ENCODE measurements around the gene SMAD3. TPM values are rescaled to one million over a fixed set of nuclear protein-coding genes. Genes with fewer than 3 reads are reported as not detected.

SMAD3 gene
- total and polyA plus RNA-seq, 2 of the 8 experiments (the other 6 are each of a cell fraction or from before 2014, with no cell fraction given): 10.1 to 12.4 TPM

GRCh38 chr15:67118808-67119207 is 53.4 kb downstream of the SMAD3 start:
- no peak for FAIRE-seq
- no peaks in the 10 kb centered on the region for H3K79me2 ChIP-seq (ENCODE audit: control insufficient read depth in 1 of 2, insufficient read depth in 2 of 2, low read length in 2 of 2)
- TF ChIP-seq ZNF274 (IDR thresholded peaks at IDR 0.05; ENCODE audit: borderline replicate concordance, extremely low read depth, low read length) (no peak), MAX (IDR thresholded peaks at IDR 0.05) (no peak), EGR1 (IDR thresholded peaks at IDR 0.05; ENCODE audit: borderline replicate concordance, low read depth, low read length) (no peak), TAF1 (IDR thresholded peaks at IDR 0.05; ENCODE audit: low read depth, low read length) (no peak), RXRA (IDR thresholded peaks at IDR 0.05; ENCODE audit: insufficient read depth, low read depth, low read length) (no peak), SIN3A (conservative IDR thresholded peaks at IDR 0.05 in 1 of 2, IDR thresholded peaks at IDR 0.05 in 1 of 2; ENCODE audit: low read depth in 1 of 2, low read length in 2 of 2) (no peak), HDAC2 (IDR thresholded peaks at IDR 0.05; ENCODE audit: borderline replicate concordance in 1 of 2, low read depth in 2 of 2, low read length in 2 of 2) (no peak), SUZ12 (IDR thresholded peaks at IDR 0.05; ENCODE audit: low read length) (no peak), TAF7 (optimal IDR thresholded peaks at IDR 0.05; ENCODE audit: borderline replicate concordance, low read depth, low read length) (no peak), USF2 (IDR thresholded peaks at IDR 0.05; ENCODE audit: low read length) (no peak), BRCA1 (IDR thresholded peaks at IDR 0.05; ENCODE audit: low read depth, low read length) (no peak), HDAC6 (IDR thresholded peaks at IDR 0.05; ENCODE audit: low read depth, low read length) (no peak)

More at GRCh38 chr15:67118808-67119207, 53.4 kb downstream of the SMAD3 start:
- Histone ChIP-seq H3K79me1 (ENCODE audit: low read depth, low read length) (no peaks in the 10 kb centered on the region), H3K18ac (ENCODE audit: extremely low read depth, low read length) (no peak overlapping the region), H4K20me1 (replicated peaks in 1 of 2; ENCODE audit: control insufficient read depth in 1 of 2, insufficient read depth in 2 of 2, low read length in 2 of 2) (peaks cover 0 to 2% of the 10 kb centered on the region in 2 experiments), H2BK12ac (ENCODE audit: low read depth, low read length) (peak overlapping the region; percentile 44; the same call in 1 of the 2 replicates), H4K8ac (ENCODE audit: extremely low read depth, insufficient read depth, low read length) (no peak overlapping the region), H3K4me3 (ENCODE audit: extremely low read depth in 1 of 4, insufficient read depth in 2 of 4, low read depth in 3 of 4, low read length in 4 of 4) (no peak overlapping the region), H2BK120ac (replicated peaks; ENCODE audit: low read depth, low read length) (no peak overlapping the region), H4K5ac (ENCODE audit: insufficient read length, low read depth, low read length) (no peak overlapping the region), H3K36me3 (ENCODE audit: control insufficient read depth in 2 of 4, insufficient read depth in 4 of 4, low read length in 3 of 4) (no peaks in the 10 kb centered on the region), H3K27ac (ENCODE audit: low read depth, low read length) (no peak overlapping the region), H2BK15ac (ENCODE audit: low read length) (no peak overlapping the region), H3K9ac (replicated peaks in 1 of 4; ENCODE audit: extremely low read depth in 1 of 4, low read depth in 3 of 4, low read length in 3 of 4) (no peak overlapping the region), H2AFZ (ENCODE audit: low read length) (no peak overlapping the region), H3K4me1 (replicated peaks in 1 of 4; ENCODE audit: control insufficient read depth in 3 of 4, insufficient read depth in 4 of 4, low read length in 3 of 4) (peaks cover 0 to 2% (median 0%) of the 10 kb centered on the region in 4 experiments; a peak in 3 of 7 replicates), H2BK20ac (ENCODE audit: low read length) (0 out of 2 replicates have a peak overlapping the region, but pooled peaks have one; percentile 52), H2BK5ac (ENCODE audit: low read depth, low read length) (no peak overlapping the region), H3K14ac (ENCODE audit: insufficient read length) (no peak overlapping the region), H3K4ac (replicated peaks; ENCODE audit: insufficient read length, low read depth, low read length) (no peak overlapping the region), H3K9me3 (ENCODE audit: insufficient read depth in 2 of 2, low read depth in 1 of 2, low read length in 1 of 2) (no peaks in the 10 kb centered on the region), H2AK5ac (ENCODE audit: low read depth, low read length) (peak overlapping the region; percentile 60; the same call in 1 of the 2 replicates), H3K23me2 (ENCODE audit: low read depth, low read length) (no peaks in the 10 kb centered on the region), H3K23ac (ENCODE audit: insufficient read length) (no peak overlapping the region), H3K4me2 (ENCODE audit: insufficient read depth in 1 of 2, low read depth in 2 of 2, low read length in 2 of 2) (no peak overlapping the region), H3K56ac (replicated peaks; ENCODE audit: insufficient read length, low read depth, low read length) (no peak overlapping the region), H3K27me3 (replicated peaks in 1 of 4; ENCODE audit: control insufficient read depth in 3 of 4, extremely low read depth in 1 of 4, insufficient read depth in 3 of 4, low read length in 3 of 4) (no peaks in the 10 kb centered on the region), H4K91ac (replicated peaks; ENCODE audit: insufficient read length, low read length) (no peak overlapping the region)
- no peak for DNase-seq (ENCODE audit: low read depth in 1 of 2, low spot score in 2 of 2)
- ChIA-PET POLR2A (ENCODE audit: partially characterized antibody) (no interaction called here), CTCF (ENCODE audit: partially characterized antibody) (interaction anchor here (0.9 to 2.4 kb wide), 5 partner anchors 19 to 175 kb away, joined by 3 to 5 read pairs (median 4); no protein-coding TSS in a partner anchor)
- 96% methylated on average over 5 of the region's 5 CpGs; no CpG with 5 or more reads in 1 of the 2 experiments for WGBS, 2 experiments (ENCODE audit: extremely low coverage in 1 of 2, insufficient coverage in 1 of 2, insufficient read length in 1 of 2, insufficient replicate concordance in 2 of 2, low coverage in 1 of 2, low lambda C conversion rate in 2 of 2, missing lambda C conversion rate in 1 of 2)

Measured in H1 (cell line).